Small intestine (tissue), 7 donors: ENCODE results near the gene LAMC3. TPM values are rescaled to one million over a fixed set of nuclear protein-coding genes. Genes with fewer than 3 reads are reported as not detected.
"Not testable (repeated sequence)": the region's sequence is repeated elsewhere in the genome, so short reads cannot be mapped to it uniquely, and the experiment has no call there.

Source experiments
- DNase-seq, 2 donors: peaks; one replicate each; pipeline versions ENCODE4 v3.0.0 to v3.0.0-alpha.2; 2013
- FAIRE-seq: peaks from 2 replicates; lab custom pipeline; 2012; peaks lifted over from hg19 to GRCh38; lab: Jason Lieb, UNC
- H3K27ac ChIP-seq, 3 donors: one replicate each; pipeline ENCODE4 v1.5.1; 2013; ENCODE audit warnings: low read length in 2 of 3, mild to moderate bottlenecking in 2 of 3, control low read depth in 1 of 3, inconsistent platforms in 1 of 3, low read depth in 1 of 3, moderate library complexity in 1 of 3
- H3K27me3 ChIP-seq, 3 donors: one replicate each; pipeline ENCODE4 v1.6.1; 2013; ENCODE audit warnings: low read length in 3 of 3, inconsistent platforms in 1 of 3; ENCODE audit not compliant: control insufficient read depth in 3 of 3, insufficient read depth in 3 of 3
- H3K36me3 ChIP-seq, 3 donors: one replicate each; pipeline ENCODE4 v1.6.1; 2013; ENCODE audit warnings: low read length in 3 of 3, inconsistent platforms in 1 of 3, low read depth in 1 of 3, mild to moderate bottlenecking in 1 of 3, moderate library complexity in 1 of 3; ENCODE audit not compliant: control insufficient read depth in 3 of 3, insufficient read depth in 2 of 3
- H3K4me1 ChIP-seq, 3 donors: one replicate each; pipeline ENCODE4 v1.6.1; 2013; ENCODE audit warnings: low read length in 2 of 3, inconsistent platforms in 1 of 3, low read depth in 1 of 3, mild to moderate bottlenecking in 1 of 3, moderate library complexity in 1 of 3; ENCODE audit not compliant: control insufficient read depth in 3 of 3, insufficient read depth in 2 of 3
- H3K4me3 ChIP-seq, 3 donors: one replicate each; pipeline ENCODE4 v1.5.1; 2013; ENCODE audit warnings: low read length in 3 of 3, control low read depth in 1 of 3, inconsistent platforms in 1 of 3, low read depth in 1 of 3, mild to moderate bottlenecking in 1 of 3, moderate library complexity in 1 of 3
- H3K9me3 ChIP-seq, 2 donors: one replicate each; pipeline ENCODE4 v1.6.1; 2013; ENCODE audit warnings: low read depth in 1 of 2, low read length in 1 of 2; ENCODE audit not compliant: control insufficient read depth in 2 of 2, insufficient read depth in 1 of 2
- WGBS, 3 donors: extraction: QIAGEN DNeasy Blood & Tissue Kit; methylation state at CpG; one replicate each; pipeline ENCODE4 v1.1.7; 2013; 5-methylcytosine and 5-hydroxymethylcytosine counted together
- polyA plus RNA-seq, 4 donors: library from polyadenylated mRNA; stranded (reverse) in 3 of 4; unstranded in 1 of 4; fragments of 200-250 nt in 3 of 4; fragments of 120-200 nt in 1 of 4; gene quantifications; one replicate each; pipeline versions ENCODE4 v1.2.1 to v1.2.3, GENCODE V29; 2013
- donor health status: healthy with polysubstance abuse.
- donor health status: control.
- donor health status: control.
- donor health status: Bipolar disorder and iron deficiency.
- donor health status: healthy.

Gene LAMC3
- polyA plus RNA-seq, 4 donors: 0.25 to 0.44 TPM; not detected in 2

GRCh38 chr9:131115360-131115742 is 106.4 kb downstream of the LAMC3 start:
- not testable (repeated sequence) for DNase-seq, H3K27me3 ChIP-seq, FAIRE-seq, H3K9me3 ChIP-seq, H3K27ac ChIP-seq, H3K4me3 ChIP-seq, H3K36me3 ChIP-seq, H3K4me1 ChIP-seq
- 83 to 88% (median 88%) methylated on average over 4 to 6 of the region's 6 CpGs for WGBS, 3 donors

- Histone ChIP-seq H3K27me3 (no peaks in the 10 kb centered on the region), H3K4me1 (no peaks in the 10 kb centered on the region), H3K27ac (no peak overlapping the region), H3K36me3 (peaks cover 0 to 8% (median 0%) of the 10 kb centered on the region in 3 donors), H3K4me3 (no peak overlapping the region), H3K9me3 (no peaks in the 10 kb centered on the region)
- 84 to 85% (median 85%) methylated on average over 22 of the region's 22 CpGs for WGBS, 3 donors
- DNase-seq (no peak), FAIRE-seq (no peak)
Observed at GRCh38 chr9:131116281-131117120, 107.5 kb downstream of the LAMC3 start.

GRCh38 chr9:131117121-131117761 is 108.3 kb downstream of the LAMC3 start:
- Histone ChIP-seq H3K27ac (peak overlapping the region in 1 of 3 donors; percentile 36), H3K36me3 (peaks cover 0 to 8% (median 0%) of the 10 kb centered on the region in 3 donors), H3K4me3 (no peak overlapping the region), H3K9me3 (no peaks in the 10 kb centered on the region), H3K4me1 (no peaks in the 10 kb centered on the region), H3K27me3 (no peaks in the 10 kb centered on the region)
- FAIRE-seq (no peak), DNase-seq (no peak)
- 52 to 64% (median 55%) methylated on average over 13 of the region's 13 CpGs for WGBS, 3 donors

DNA sequence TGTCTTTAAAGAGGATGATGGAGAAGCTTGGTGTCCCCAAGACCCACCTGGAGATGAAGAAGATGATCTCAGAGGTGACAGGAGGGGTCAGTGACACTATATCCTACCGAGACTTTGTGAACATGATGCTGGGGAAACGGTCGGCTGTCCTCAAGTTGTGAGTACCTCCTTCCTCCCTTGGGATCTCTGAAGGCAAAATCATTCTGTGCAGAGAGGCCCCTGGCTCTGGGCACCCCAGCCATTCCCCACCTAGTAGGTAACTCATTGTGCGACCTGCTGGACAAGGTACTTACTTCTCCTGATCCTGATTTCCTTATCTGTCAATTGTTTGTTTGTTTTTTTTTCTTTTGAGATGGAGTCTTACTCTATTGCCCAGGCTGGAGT is 108.8 kb downstream of the LAMC3 start:
- Histone ChIP-seq H3K4me3 (no peak overlapping the region), H3K27ac (peak overlapping the region in 1 of 3 donors; percentile 36)
- WGBS, 3 donors: 64 to 85% (median 76%) methylated on average over 4 of the region's 4 CpGs

DNA sequence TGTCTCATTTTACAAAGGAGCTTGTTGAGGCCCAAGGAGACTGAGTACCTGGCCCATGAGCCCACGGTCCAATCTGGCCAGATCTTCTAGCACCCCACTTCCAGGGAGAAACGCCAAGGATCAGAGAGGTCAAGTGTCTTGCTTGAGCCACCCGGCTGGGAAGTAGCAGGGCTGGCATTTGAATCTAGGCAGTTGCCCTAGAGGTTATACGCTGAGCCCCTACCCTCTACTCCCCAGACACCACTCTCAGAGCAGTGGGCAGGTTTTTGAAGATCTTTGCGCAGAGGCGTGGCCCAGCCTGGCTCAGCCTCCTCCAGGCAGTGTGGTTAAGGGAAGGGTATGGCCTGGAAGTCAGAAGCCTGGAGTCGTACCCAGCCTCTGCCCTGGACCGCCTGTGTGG is 110.6 kb downstream of the LAMC3 start:
- no peaks in the 10 kb centered on the region for H3K9me3 ChIP-seq
- DNase-seq (no peak), FAIRE-seq (no peak)
- H3K27me3 ChIP-seq: no peaks in the 10 kb centered on the region
- peaks cover 0 to 8% (median 0%) of the 10 kb centered on the region in 3 donors for H3K36me3 ChIP-seq
- peaks cover 0 to 2% (median 0%) of the 10 kb centered on the region in 3 donors for H3K4me1 ChIP-seq
- 79 to 85% (median 83%) methylated on average over 8 of the region's 8 CpGs for WGBS, 3 donors
- H3K27ac ChIP-seq: no peak overlapping the region
- no peak overlapping the region for H3K4me3 ChIP-seq

More for the DNA sequence above, 108.8 kb downstream of the LAMC3 start:
- Histone ChIP-seq H3K4me1 (no peaks in the 10 kb centered on the region), H3K27me3 (no peaks in the 10 kb centered on the region), H3K9me3 (no peaks in the 10 kb centered on the region), H3K36me3 (peaks cover 0 to 8% (median 0%) of the 10 kb centered on the region in 3 donors)
- FAIRE-seq: no peak
- DNase-seq: no peak

DNA sequence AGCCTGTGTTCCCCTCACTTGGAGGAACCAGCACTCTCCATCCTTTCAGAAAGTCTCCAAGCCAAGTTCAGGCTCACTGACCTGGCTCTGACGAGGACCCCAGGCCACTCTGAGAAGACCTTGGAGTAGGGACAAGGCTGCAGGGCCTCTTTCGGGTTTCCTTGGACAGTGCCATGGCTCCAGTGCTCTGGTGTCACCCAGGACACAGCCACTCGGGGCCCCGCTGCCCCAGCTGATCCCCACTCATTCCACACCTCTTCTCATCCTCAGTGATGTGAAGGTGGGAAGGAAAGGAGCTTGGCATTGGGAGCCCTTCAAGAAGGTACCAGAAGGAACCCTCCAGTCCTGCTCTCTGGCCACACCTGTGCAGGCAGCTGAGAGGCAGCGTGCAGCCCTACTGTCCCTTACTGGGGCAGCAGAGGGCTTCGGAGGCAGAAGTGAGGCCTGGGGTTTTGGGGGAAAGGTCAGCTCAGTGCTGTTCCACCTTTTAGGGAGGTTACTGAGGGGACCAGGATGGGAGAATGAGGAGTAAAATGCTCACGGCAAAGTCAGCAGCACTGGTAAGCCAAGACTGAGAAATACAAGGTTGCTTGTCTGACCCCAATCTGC is 111.8 kb downstream of the LAMC3 start:
- Histone ChIP-seq H3K9me3 (no peaks in the 10 kb centered on the region), H3K4me3 (no peak overlapping the region), H3K27me3 (no peaks in the 10 kb centered on the region), H3K36me3 (peaks cover 0 to 8% (median 0%) of the 10 kb centered on the region in 3 donors), H3K27ac (no peak overlapping the region), H3K4me1 (peaks cover 0 to 5% (median 0%) of the 10 kb centered on the region in 3 donors)
- DNase-seq (no peak), FAIRE-seq (no peak)
- 89 to 93% (median 90%) methylated on average over 6 to 7 of the region's 7 CpGs for WGBS, 3 donors

- FAIRE-seq (no peak), DNase-seq (peak in 1 of 2 donors; percentile 9)
- H3K4me1 ChIP-seq: peaks cover 0 to 5% (median 0%) of the 10 kb centered on the region in 3 donors
- H3K27me3 ChIP-seq: no peaks in the 10 kb centered on the region
- no peak overlapping the region for H3K4me3 ChIP-seq
- WGBS, 3 donors: 47 to 65% (median 49%) methylated on average over 2 of the region's 2 CpGs
- H3K36me3 ChIP-seq: peaks cover 0 to 8% (median 0%) of the 10 kb centered on the region in 3 donors
- H3K9me3 ChIP-seq: no peaks in the 10 kb centered on the region
- H3K27ac ChIP-seq: no peak overlapping the region
Observed at GRCh38 chr9:131121346-131121745, 112.4 kb downstream of the LAMC3 start.

DNA sequence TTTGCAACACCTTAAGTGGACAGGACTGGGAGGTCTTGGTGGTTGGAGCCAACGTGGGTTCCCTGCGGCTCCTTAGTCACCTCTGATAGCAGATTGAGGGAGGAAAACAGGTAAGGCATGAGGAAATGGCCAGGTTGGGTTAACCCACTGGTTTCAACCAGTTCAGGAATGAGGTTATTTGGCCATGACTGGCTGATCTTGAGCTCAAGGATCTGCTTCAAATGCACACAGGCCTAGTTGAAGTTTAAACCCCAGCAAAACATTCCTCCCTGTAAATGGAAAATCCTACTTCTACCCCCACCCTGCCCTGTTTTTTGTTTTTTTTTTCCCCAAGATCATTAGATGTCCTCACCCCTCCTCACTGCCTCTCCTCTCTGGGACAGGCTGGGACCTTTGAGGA is 113.2 kb downstream of the LAMC3 start:
- 81 to 87% (median 85%) methylated on average over 2 of the region's 2 CpGs for WGBS, 3 donors
- H3K4me3 ChIP-seq: no peak overlapping the region
- DNase-seq: no peak

More for the DNA sequence above, 113.2 kb downstream of the LAMC3 start:
- no peak for FAIRE-seq
- no peaks in the 10 kb centered on the region for H3K9me3 ChIP-seq
- H3K36me3 ChIP-seq: peaks cover 0 to 8% (median 0%) of the 10 kb centered on the region in 3 donors
- H3K4me1 ChIP-seq: peaks cover 0 to 5% (median 0%) of the 10 kb centered on the region in 3 donors
- H3K27ac ChIP-seq: no peak overlapping the region
- no peaks in the 10 kb centered on the region for H3K27me3 ChIP-seq
